OCI-LY7 (cell line): Measurements from ENCODE around the gene C1QC.

Source experiments
- CTCF ChIP-seq: fragments of 200-600 bp; sonication (generic); conservative IDR thresholded peaks from 2 replicates; pipeline ENCODE4 v1.5.1; 2014; ENCODE audit warnings: mild to moderate bottlenecking, antibody characterized with exemption, low read length, moderate library complexity, mixed read lengths
- EZH2phosphoT487 ChIP-seq: fragments of 200-600 bp; sonication (generic); IDR thresholded peaks from 2 replicates; pipeline ENCODE4 v1.6.1; 2018; ENCODE audit warnings: low read depth, borderline replicate concordance, mild to moderate bottlenecking, mixed run types, antibody characterized with exemption, low read length, moderate library complexity, mixed read lengths

DNA sequence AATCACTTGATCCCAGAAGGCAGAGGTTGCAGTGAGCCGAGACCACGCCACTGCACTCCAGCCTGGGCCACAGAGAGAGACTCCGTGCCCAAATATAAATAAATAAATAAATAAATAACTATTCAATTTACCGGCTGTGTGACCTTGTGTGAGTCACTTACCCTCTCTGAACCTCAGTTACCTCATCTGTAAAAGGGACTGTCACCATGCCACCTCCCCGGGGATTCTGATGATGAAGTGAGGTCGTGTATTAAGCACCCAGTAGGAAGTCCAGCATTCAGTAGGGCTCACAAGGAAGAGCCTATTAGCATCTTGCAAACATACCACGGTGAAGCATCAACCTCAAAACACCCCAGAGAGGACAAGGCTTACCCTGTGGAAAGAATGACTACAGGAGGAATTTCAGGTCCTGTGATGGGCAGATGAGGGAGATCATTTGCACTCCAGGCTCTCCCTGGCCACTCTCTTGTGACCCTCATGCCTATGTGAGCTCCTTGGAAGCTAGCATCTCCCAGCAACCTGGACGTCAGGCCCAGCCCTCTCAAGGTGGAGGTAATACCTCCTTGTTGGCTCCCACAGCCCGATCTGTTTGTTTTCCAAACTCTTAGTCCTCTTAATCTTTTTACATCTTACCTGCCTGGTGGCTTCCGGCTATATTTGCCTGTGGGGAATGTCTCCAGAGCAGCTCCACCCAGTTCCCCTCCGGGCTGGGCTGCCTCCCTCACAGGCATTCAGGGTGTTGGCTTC lies 14.6 kb upstream of the C1QC start:
- TF ChIP-seq CTCF (no peak), EZH2phosphoT487 (no peak)
